ENCODE data around the gene TAS2R20. TPM values are rescaled to one million over a fixed set of nuclear protein-coding genes. Genes with fewer than 3 reads are reported as not detected.

The TAS2R20 gene
- total and polyA plus RNA-seq, 2 of the 4 experiments (the other 2 are of a cell fraction), result 0.36 to 3.4 TPM

- H3K56ac ChIP-seq (ENCODE audit: extremely low read depth, insufficient read depth, low read length), result no peak overlapping the region
- H4K91ac ChIP-seq (ENCODE audit: insufficient read depth, low read depth, low read length), result no peak overlapping the region
- no peak overlapping the region for H2BK15ac ChIP-seq (ENCODE audit: low read depth, low read length)
- H4K5ac ChIP-seq (ENCODE audit: low read depth, low read length), result no peak overlapping the region
- DNase-seq (no peak), ATAC-seq (ENCODE audit: low read depth) (no peak)
- no peak overlapping the region for H3K27ac ChIP-seq (ENCODE audit: insufficient read depth, low read length)
- no peaks in the 10 kb centered on the region for H3K9me1 ChIP-seq (ENCODE audit: insufficient read depth, low read length)
- H2AK5ac ChIP-seq (ENCODE audit: low read depth, low read length), result no peak overlapping the region
- H3K9ac ChIP-seq (ENCODE audit: low read depth, low read length), result no peak overlapping the region
- no peaks in the 10 kb centered on the region for H3K4me1 ChIP-seq (ENCODE audit: control insufficient read depth, insufficient read depth, low read length)
- H3K36me3 ChIP-seq (ENCODE audit: control insufficient read depth, insufficient read depth, low read length), result no peaks in the 10 kb centered on the region
- no peaks in the 10 kb centered on the region for H4K20me1 ChIP-seq (ENCODE audit: insufficient read depth, low read length)
- no peak overlapping the region for H3K4me3 ChIP-seq (ENCODE audit: insufficient read depth, low read depth, low read length)
- in situ Hi-C loops (cut with MboI; ENCODE audit: low sequenced_read_pairs), result no loop called here
- no CpG with 5 or more reads among the region's 4 CpGs for WGBS, 2 experiments (ENCODE audit: extremely low coverage in 2 of 2, insufficient read length in 1 of 2)
- no peak overlapping the region for H3K14ac ChIP-seq (replicated peaks; ENCODE audit: low read depth, low read length)
- dilution Hi-C loops (cut with HindIII; ENCODE audit: low sequenced_read_pairs, unreplicated experiment), result no loop called here
- no peak overlapping the region for H2AK9ac ChIP-seq (replicated peaks; ENCODE audit: low read depth, low read length, poor library complexity)
- no peak overlapping the region for H2BK120ac ChIP-seq (ENCODE audit: low read depth, low read length)
- no peak overlapping the region for H4K8ac ChIP-seq (ENCODE audit: low read depth in 2 of 2, low read length in 2 of 2)
- H2AFZ ChIP-seq (replicated peaks; ENCODE audit: low read length, poor library complexity), result no peak overlapping the region
- H3K4ac ChIP-seq (ENCODE audit: low read depth, low read length), result no peak overlapping the region
- peaks cover 4 to 6% of the 10 kb centered on the region in 2 experiments; a peak in 1 of 4 replicates for H3K79me1 ChIP-seq (ENCODE audit: low read depth in 1 of 2, low read length in 2 of 2)
- no peak overlapping the region for H3K18ac ChIP-seq (ENCODE audit: low read depth, low read length)
- no peak overlapping the region for H3K23ac ChIP-seq (ENCODE audit: low read depth, low read length)
- H2BK5ac ChIP-seq (ENCODE audit: low read depth, low read length, poor library complexity, severe bottlenecking), result no peak overlapping the region
- TF ChIP-seq POLR2A (IDR thresholded peaks at IDR 0.05; ENCODE audit: low read depth, low read length), result no peak
- TF ChIP-seq RCOR1 (IDR thresholded peaks at IDR 0.05; ENCODE audit: insufficient replicate concordance, low read length), result no peak
- no peak for TF ChIP-seq MAZ (IDR thresholded peaks at IDR 0.05; ENCODE audit: borderline replicate concordance, low read depth, low read length)
- TF ChIP-seq SMC3 (IDR thresholded peaks at IDR 0.05; ENCODE audit: low read depth, low read length), result no peak
- TF ChIP-seq BHLHE40 (IDR thresholded peaks at IDR 0.05; ENCODE audit: low read depth, low read length), result no peak
- TF ChIP-seq FOS (IDR thresholded peaks at IDR 0.05; ENCODE audit: low read depth, low read length), result no peak
- TF ChIP-seq RAD21 (IDR thresholded peaks at IDR 0.05; ENCODE audit: low read length), result no peak
- no peak for TF ChIP-seq RFX5 (IDR thresholded peaks at IDR 0.05; ENCODE audit: low read depth, low read length)
- no peak for TF ChIP-seq MAFK (IDR thresholded peaks at IDR 0.05; ENCODE audit: low read depth, low read length)
- TF ChIP-seq CHD1 (IDR thresholded peaks at IDR 0.05; ENCODE audit: low read depth, low read length), result no peak
- TF ChIP-seq CTCF (conservative IDR thresholded peaks at IDR 0.05; ENCODE audit: low read depth, low read length), result no peak
- no peak for TF ChIP-seq USF2 (IDR thresholded peaks at IDR 0.05; ENCODE audit: low read depth, low read length)
- TF ChIP-seq CEBPB (IDR thresholded peaks at IDR 0.05; ENCODE audit: low read depth, low read length), result no peak
- TF ChIP-seq MXI1 (IDR thresholded peaks at IDR 0.05; ENCODE audit: borderline replicate concordance, low read depth, low read length), result no peak
- no peak for TF ChIP-seq NFE2L2 (IDR thresholded peaks at IDR 0.05; ENCODE audit: low read depth, low read length)
- no peak for TF ChIP-seq ELK1 (IDR thresholded peaks at IDR 0.05; ENCODE audit: borderline replicate concordance, low read depth, low read length)
- no peaks in the 10 kb centered on the region for H3K9me3 ChIP-seq (ENCODE audit: control insufficient read depth, insufficient read depth, low read length)
- no TSS peak for BruUV-seq (replicated peaks)
- H3K27me3 ChIP-seq (ENCODE audit: control insufficient read depth, insufficient read depth, low read length), result no peaks in the 10 kb centered on the region
- H3K4me2 ChIP-seq (ENCODE audit: low read depth, low read length), result no peak overlapping the region
- no peak overlapping the region for H2BK20ac ChIP-seq (ENCODE audit: low read depth, low read length)
- POLR2A ChIA-PET (ENCODE audit: unreplicated experiment), result no interaction called here
- intact Hi-C loops (cut with micrococcal nuclease), result no loop called here
- CTCF ChIA-PET, result no interaction called here
Measured at GRCh38 chr12:10960211-10960610, 37.9 kb downstream of the TAS2R20 start.
